COLO668 (cell line): Measurements from ENCODE around the gene FGF10.

Experiments
- DNase-seq: peaks from one replicate; lab custom pipeline; 2025; ENCODE audit not compliant: unreplicated experiment; lab: John Stamatoyannopoulos, UW

Gene FGF10

DNA sequence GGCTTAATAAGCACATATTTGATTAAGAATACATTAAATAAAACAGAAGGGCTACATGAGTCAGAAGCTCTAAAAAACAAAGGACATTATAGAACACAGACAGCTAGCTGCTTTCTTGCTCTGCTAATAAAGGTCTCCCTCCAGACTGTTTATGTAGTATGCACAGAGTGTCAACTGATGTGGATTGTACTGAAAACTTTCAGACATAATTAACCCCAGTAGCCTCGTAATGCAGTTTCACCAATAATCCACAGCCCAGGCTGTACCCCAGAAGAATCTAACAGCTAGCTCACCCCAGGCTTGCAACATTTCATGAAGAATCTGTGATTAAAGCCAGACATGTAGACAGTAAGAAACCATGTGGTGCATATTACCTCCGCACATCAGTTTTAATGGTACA lies 30.8 kb downstream of the FGF10 start:
- DNase-seq: no peak

DNA sequence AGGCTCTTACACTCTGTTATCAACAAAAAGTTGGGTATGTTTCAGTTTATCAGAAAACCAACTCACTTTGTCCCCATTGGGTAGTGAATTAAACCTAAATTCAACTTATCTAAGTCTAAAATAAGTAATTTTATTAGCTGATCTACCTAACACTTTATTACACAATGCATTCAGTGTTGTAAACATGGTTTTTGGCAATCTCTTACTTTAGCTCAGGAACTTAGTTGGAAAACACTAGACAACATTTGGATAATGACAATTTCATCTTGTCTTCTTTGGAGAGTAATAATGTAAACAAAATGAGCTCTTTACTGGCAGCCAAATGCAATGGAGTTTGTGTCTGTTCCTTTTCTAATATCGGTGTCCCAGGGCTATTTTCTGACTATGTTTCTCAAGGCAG lies 33.0 kb downstream of the FGF10 start:
- DNase-seq: no peak

DNA sequence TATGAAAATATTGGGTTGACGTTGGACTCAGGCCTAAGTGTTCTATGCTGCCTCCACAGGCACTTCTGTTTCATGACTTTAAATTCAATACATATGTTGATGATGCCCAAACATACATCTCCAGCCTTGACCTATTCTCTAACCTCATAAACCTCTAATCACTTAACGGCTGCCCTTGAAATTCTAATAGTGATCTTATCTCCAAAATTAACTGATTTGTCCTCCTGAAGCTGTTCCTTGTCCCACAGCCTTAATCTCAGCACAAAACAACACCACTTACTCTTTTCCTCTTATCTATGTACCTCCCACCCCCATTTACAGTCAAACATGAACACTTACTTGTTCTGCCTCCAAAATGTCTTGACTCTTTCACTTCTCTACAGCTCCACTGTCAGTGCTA lies 43.3 kb downstream of the FGF10 start:
- DNase-seq: no peak

DNA sequence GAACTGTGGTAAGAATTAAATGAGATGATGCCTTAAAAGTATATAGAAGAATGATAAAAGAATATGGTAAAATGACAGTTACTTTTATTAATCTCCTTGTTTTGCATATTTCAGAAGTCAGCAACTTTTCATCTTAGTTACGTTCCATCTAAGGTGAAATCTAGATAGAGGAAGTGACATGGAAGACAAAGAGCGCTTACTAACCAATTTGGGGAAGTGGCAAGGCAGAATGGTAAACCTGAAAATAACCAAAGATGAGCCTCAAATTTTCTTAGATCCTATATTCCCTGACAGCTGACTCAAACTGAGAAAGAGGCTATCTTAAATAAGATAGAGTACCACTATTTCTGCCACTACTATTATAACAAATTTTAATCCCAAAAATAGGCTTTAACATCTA lies 52.5 kb downstream of the FGF10 start:
- no peak for DNase-seq

DNA sequence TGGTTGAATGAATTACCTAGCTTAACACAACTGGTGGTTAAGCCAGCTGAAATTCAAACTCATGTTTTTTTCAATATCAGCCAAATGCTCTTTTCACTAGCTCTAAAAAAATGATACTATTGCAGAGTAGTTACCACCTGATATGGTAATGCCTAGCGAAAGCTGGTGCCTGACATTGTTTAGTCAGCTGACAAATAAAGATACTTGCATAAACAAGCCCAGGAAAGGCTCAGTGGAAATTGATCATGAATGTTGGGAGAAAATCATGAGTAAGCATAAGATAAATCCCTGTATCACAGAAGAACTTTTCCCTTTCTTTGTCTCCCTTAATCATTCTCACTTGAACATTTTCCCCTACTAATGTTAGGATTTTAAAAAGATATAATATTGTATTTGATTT lies 54.6 kb downstream of the FGF10 start:
- no peak for DNase-seq

DNA sequence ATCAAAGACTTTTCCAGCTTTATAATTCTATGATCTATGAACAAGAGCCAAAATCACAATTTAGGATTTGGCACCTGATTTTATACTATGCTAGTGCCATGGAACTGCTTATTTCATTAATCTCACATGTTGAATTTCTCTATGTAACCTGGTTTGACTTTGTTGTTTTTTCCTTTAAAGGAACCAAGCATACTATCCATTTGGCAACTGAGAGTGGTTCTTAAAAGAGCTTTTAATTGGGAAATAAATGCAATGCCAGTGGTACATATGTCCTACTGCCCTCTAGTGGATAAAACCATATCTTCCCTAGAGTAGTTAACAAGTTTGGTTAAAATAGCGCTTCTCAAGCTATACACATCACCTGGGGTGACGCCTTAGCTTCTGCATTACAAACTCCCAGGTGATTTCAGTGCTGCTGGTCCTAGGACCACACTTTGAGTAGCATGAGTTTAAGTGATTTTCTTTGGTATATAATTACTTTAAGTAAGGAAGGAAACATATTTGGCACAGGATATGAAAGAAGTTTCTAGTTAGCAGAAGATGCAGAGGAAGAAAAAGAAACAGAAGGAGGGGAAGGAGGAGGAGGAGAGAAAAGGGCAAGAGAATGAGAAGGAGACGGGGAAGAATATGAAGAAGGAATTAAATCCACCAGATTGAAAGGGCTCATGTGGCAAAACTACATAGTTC lies 56.8 kb downstream of the FGF10 start:
- DNase-seq: no peak

DNA sequence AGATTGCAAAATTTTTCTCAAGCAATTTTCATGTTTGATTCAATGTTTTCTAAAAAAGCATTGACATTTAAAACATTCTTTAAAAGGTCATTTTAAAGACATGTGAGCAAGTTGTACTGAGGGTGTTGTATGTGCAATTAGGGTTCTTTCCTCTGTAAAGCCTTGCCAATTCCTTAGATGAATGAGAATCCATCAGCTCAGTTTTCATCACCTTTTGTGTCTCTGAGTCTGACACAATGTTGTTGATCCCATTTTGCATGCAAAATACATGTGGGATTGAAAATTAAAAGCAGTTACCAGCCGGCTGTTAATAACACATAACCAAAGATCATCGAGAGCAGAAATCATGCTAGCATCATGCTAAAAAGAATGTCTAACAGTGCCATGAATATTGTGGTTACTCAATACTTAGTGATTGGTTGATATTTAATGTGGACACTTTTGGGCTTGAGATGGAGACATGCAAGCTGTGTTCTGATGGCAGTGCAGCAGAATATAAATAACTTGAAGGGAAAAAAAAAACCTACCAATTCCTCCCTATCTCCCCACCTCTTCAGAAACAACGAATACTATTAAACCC lies 57.7 kb downstream of the FGF10 start:
- no peak for DNase-seq

DNA sequence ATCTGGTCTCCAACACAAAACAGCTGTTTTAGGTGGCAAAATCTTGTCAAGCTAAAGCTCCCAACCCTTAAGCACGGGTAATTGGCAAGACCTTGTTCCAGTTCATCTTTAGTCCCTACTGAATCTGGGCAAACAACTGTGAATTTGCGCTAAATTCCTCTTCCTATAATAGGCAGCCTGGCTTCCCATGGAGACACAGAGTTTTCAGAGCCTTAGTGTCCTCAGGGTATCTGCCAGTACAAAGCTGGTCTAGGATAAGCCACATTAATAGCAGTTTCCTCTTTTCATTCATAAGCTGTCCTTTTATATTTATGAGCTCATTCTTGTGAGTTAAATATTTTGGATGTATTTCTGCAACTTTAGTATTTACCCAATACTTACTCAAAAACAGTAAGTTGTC lies 59.5 kb downstream of the FGF10 start:
- no peak for DNase-seq

DNA sequence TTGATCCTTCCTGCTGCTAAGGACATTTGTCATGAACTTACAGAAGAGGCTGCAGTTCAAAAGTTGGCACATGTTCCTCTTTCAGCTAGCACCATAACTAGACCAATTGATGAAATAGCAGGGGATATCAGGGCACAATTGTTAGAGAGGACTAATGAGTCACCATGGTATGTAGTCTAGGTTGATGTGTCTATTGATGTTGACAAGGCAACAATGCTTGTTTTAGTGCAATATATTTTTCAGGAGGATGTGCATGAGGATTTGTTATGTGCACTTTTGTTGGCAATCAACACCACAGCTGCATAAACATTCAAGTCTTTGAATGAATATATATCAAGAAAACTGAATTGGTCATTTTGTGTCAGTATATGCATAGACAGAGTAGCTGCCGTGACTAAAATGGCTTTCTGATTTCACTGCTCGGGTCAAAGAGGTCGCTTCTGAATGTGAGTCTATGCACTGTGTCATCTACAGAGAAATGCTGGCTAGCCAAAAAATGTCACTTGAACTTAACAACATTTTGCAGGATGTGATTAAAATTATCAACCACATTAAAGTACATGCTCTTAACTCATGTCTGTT lies 68.0 kb downstream of the FGF10 start:
- no peak for DNase-seq

DNA sequence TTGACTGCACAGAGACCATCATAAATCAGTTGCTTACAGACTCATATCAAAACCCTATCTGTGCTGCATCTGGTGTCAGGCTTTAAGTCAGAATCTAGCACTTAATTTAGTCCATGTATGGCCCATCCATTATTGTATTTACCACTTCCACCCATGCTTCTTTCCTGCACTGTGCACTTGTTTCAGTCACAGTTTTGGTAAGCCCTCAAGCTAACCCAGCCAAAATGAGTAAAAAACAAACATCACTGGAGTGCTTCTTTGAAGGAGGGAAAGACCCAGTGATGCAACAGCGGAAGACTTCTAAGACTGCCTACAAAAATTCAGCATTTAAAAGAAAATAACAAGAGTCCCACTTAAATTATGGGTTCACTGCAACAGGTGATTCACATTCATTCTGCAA lies 69.0 kb downstream of the FGF10 start:
- DNase-seq: no peak

DNA sequence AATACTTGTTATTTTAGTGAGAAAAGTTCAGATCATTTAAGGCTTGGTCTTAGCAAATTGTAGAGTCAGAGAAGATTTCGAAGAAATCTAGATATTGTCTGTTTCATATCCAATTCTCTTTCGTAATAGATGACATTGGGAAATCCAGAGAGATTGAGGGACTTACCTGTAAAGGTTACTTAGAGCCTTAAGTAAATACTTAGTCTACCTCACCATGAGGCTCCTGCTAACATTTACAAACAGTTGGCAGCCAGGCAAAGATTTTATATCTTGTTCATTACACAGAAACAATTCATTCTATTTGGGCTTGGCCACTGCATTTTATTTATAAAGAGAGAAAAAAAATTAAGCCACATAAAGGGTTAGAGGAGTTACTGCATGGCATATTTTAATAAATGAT lies 70.3 kb downstream of the FGF10 start:
- DNase-seq: no peak

DNA sequence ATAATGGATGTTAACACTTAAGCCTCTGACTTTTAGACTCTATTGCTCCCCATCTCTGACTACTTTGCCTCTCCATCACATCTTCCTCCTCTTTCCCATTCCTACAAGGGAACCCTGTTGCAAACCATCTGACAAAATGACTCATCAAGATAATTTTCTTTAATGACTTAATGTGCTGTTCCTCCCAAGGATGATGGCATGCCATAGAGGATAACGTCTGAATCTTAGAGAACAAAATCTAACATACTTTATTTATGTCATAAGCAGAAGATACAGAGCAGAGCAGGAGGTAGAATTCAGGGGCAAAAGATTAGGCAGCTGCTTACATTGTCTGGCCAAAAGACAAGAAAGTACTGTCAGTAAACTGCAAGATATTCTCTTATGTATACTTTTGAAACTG lies 76.8 kb downstream of the FGF10 start:
- no peak for DNase-seq

DNA sequence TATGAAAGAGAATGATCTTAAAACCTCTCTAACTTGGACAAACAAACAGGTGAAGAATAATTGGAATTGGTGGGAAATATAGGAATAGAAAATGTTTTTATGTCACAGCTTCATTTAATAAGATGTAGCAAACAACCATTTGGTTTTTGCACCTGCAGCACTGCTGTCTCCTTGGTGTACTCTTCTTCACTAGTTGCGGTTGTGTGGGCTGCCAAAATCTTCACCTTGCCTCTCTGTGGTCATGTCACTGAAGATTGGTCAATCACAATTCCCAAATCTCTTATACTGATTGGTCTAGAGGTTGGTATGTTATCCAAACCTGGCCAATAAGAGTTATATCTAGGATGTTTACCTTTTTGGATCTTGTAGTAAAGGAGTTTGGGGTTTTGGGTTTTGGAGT lies 88.7 kb downstream of the FGF10 start:
- DNase-seq: no peak

DNA sequence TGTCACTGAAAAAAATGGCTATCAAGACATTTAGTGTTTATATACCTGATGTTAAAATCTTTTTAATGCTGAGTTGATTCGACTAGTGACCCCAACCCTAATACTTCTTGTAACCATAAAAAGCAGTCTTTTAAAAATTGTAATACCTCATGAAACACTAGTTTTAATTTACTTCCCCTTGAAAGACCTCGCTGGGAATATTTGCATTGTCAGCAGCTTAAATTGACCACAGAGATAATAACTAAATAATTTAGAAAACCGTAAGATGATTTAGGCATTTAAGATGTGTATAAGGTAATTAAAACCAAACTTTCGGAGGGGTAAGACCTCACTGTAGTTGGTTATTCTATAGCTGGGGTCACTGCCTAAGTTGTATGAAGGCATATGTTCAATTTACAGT lies 89.8 kb downstream of the FGF10 start:
- DNase-seq: no peak

DNA sequence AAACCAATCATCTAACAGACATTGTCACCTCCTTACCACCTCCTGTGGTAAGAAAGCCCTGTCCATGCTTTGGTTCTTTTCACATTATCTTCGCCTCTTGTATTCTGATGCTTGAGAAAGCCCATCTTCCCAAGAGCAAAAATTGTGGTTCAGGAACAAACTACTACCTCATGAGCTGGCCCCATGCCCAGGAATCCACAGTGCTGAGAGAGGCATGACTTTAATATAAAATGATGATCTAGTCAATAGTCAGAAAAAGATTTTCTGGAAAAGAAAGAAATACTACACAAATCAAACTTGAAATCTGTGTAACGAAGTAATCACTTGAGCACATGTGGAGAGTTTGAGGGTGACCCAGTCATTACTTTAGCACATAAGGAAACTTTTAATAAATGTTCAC lies 94.7 kb downstream of the FGF10 start:
- DNase-seq: no peak

DNA sequence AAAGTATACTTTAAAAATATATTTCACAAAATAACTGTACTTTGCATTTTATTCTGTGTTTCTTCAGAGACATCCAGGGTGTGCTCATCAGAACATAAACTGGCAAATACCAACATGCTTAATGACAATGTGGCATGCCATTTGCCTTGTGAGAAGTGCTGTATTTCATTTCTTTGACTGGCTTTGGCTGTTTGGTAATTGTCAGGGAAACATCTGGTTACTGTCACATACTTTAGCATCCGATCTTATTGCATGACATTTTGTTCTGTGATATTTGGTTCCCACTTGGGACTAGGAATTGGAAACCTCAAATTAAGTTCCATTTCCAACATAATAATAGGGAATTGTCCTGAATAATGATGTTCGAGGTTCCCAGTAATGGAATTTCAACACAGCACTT lies 96.5 kb downstream of the FGF10 start:
- no peak for DNase-seq

DNA sequence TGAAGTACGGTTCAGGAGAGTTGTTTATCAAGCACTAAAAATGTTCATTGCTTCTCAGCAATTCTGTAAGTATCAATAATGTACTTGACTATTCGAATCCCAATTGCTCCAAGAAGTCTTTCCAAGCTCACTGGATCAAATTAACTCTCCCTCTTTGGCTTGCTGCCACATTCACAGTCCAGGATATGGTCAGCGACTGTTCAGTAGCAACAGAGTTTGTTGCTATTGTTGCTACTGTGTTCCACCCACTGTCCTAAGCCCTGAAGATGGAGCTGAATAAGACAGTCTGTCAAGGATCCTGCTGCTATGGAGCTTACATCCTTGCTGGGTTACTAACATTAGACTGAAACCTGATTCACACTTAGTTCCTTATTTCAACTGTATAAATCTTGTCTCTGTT lies 110.8 kb downstream of the FGF10 start:
- no peak for DNase-seq

DNA sequence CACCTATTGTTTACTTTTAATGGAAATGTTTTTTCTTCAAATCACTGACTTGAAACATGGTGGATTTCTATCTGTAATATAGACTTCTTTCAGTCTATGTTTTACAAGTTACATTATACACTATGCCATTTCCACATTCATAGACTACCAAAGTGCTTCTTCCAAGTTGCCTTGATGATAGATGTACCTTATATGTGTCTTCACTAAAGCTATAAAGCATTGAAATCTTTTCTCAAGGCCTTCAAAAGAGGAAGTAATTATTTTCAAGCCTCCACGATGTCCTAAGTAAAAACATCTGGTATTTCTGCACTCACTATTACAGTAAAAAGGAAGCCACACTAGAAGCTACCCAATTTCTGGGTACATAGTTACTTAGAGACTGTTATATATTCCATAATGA lies 113.3 kb downstream of the FGF10 start:
- DNase-seq: no peak

DNA sequence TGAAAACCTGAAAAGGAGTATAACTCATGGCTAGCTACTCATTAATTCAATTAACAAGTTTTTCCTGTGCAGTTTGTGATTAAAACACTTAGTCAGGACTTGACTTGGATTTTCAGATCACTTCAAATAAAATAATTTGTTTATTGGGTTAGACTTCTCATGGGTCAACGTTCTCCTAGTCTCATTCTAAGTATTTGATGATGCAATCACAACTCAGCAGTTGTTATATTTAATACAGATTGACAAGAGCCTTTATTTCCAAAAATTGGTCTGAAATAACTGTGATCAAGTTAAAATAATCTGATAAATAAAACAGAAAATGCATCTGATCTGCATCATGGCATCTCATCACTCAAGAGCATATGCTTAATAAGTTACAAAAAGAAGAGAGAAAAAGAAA lies 113.9 kb downstream of the FGF10 start:
- DNase-seq: no peak

DNA sequence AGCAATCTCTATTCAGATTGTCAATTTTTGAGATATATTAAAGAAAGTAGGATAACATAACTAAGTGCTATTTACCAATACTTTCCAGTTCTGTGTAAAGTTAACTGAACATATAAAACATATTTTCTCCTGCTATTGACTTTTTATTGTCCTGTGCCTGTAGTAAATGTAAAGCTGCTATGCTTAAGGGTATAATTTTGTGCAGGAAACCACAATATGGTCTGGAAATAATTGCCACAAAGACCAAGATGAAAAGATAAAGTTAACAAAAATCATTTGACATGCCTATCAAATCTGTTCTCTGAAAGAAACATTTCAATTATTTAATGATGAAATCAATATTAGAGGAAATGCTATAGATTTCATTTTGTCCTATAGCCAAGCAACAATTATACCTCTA lies 121.3 kb downstream of the FGF10 start:
- DNase-seq: no peak

DNA sequence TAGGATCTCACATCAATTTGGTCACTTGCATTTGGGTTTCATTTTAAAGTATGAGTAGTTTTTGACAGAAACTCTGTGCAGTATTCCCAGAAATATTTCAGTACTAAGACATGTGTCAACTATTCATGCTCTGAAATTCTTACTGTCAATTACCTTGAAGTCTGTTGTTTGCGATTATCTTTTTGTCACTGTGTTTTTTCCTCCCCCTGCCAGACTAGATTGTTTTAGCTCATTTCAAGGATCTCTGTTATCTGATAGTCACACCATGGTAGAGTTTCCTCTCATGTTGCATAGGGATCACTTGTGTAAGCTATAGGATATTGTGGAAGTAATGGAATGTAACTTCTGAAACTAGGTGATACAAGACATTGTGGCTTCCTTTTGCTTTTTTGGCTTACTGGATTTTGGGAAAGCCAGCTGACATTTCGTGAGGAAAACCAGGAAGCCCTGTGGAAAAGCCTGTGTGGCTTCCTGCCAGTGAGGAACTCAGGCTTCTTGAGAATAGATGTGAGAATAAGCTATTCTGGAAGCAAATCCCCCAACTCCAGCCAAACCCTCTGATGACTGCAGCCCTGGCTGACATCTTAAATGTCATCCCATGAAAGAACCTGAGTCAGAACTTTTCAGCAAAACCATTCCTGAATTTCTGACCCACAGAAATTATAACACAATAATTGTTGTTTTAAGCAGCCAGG lies 122.2 kb downstream of the FGF10 start:
- DNase-seq: no peak

DNA sequence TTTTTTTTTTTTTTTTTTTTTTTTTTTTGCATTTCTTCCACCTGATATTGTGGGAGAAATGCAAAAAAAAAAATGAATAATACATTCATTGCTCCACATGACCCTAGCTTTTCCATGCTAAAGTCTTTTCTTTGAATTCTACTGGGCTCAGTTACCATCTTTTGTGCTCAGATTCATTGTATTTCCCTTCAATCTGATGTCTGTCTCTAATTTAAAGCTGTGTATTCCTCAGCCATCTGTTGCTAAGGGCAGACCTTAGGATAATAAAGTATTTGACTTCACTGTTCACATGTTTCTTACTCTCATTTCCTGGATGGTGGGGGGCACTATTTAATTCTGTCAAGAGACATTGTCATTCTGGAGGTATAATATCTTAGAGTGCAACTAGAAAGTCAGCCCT lies 123.5 kb downstream of the FGF10 start:
- DNase-seq: no peak
